Brain microvascular endothelial cell (primary cell): Measurements from ENCODE around the gene ADIG.

Source experiments
- DNase-seq: peaks from one replicate; pipeline ENCODE4 v3.0.0-alpha.2; 2020
- H3K27ac ChIP-seq: fragments of 250-450 bp; sonication (Bioruptor Pico); 2 replicates; pipeline ENCODE4 v1.5.1; 2020; ENCODE audit warnings: mild to moderate bottlenecking, moderate library complexity
- H3K27me3 ChIP-seq: fragments of 250-450 bp; sonication (Bioruptor Pico); replicated peaks from 2 replicates; pipeline ENCODE4 v1.5.1; 2020; ENCODE audit warnings: mild to moderate bottlenecking
- H3K36me3 ChIP-seq: fragments of 250-450 bp; sonication (Bioruptor Pico); replicated peaks from 2 replicates; pipeline ENCODE4 v1.5.1; 2020; ENCODE audit warnings: mild to moderate bottlenecking
- H3K4me3 ChIP-seq: 2 replicates; pipeline ENCODE4 v1.5.1; 2011; ENCODE audit warnings: low read depth, mild to moderate bottlenecking, control low read depth, low read length, moderate library complexity
- in situ Hi-C: cut with HindIII; loops from 2 replicates; pipeline ENCODE4 v1.10.0; 2017; ENCODE audit warnings: low sequenced_read_pairs, low pct_ligation_motif_present
- TF ChIP-seq, protein P1 (sequence below): IDR thresholded peaks from 2 replicates; pipeline ENCODE4 v1.5.1; 2011; ENCODE audit warnings: low read depth, mild to moderate bottlenecking, moderate library complexity, low read length, control low read depth, inconsistent platforms; ENCODE audit errors: missing control alignments

Gene ADIG

DNA sequence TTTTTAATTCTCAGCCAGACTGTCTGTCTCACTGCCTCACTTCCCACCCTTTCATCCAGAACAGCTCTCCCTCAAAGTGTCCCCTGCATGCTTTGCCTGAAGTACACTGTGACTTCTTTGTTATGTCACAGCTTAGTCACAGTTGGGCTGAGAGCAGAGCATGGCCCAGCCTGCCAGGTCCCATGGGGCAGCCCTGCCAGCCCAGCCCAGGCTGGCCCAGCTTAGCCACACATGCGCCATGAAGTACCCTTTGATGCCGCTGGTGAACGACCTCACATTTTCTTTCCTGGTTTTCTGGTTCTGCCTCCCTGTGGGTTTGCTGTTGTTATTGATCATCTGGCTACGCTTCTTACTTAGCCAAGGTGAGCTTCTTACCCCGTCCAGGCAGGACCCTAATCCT is at the start of gene ADIG:
TSS of gene ADIG (plus strand) at position 185 of the 400 bp plus-strand sequence. CDS start at position 239, 54 bp downstream.
- Histone ChIP-seq H3K36me3 (peaks cover 6% of the 10 kb centered on the region), H3K27me3 (no peaks in the 10 kb centered on the region), H3K4me3 (no peak within 1 kb of the TSS), H3K27ac (no peak within 1 kb of the TSS)
- DNase-seq, result no peak
- in situ Hi-C loops, result no loop called here
- TF ChIP-seq, protein P1, sequence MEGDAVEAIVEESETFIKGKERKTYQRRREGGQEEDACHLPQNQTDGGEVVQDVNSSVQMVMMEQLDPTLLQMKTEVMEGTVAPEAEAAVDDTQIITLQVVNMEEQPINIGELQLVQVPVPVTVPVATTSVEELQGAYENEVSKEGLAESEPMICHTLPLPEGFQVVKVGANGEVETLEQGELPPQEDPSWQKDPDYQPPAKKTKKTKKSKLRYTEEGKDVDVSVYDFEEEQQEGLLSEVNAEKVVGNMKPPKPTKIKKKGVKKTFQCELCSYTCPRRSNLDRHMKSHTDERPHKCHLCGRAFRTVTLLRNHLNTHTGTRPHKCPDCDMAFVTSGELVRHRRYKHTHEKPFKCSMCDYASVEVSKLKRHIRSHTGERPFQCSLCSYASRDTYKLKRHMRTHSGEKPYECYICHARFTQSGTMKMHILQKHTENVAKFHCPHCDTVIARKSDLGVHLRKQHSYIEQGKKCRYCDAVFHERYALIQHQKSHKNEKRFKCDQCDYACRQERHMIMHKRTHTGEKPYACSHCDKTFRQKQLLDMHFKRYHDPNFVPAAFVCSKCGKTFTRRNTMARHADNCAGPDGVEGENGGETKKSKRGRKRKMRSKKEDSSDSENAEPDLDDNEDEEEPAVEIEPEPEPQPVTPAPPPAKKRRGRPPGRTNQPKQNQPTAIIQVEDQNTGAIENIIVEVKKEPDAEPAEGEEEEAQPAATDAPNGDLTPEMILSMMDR, result no peak

DNA sequence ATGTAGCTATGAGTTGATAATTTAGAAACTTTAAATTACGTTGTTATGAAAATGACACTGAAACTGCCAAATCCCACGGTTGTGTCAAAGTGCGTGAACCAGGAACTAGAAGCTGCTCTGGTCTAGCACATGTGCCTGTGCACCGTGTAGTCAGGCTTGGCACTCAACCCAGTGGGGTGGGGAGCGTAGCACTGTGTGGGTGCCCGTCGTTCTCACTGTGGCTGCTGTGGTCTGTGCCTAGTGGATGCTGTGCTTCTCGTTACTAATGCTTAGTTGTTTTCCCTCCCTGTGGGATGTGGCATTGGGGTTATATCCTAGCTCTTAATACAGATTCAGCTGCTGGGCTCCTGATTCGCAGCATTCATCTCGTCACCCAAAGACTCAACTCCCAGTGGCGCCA is 46.2 kb upstream of the ADIG start:
- in situ Hi-C loops, result no loop called here
- Histone ChIP-seq H3K27ac (no peak overlapping the region), H3K4me3 (no peak overlapping the region), H3K27me3 (no peaks in the 10 kb centered on the region), H3K36me3 (peaks cover 58% of the 10 kb centered on the region)
- TF ChIP-seq, protein P1, result no peak
- no peak for DNase-seq

- in situ Hi-C loops, result no loop called here
- no peak for DNase-seq
- Histone ChIP-seq H3K27me3 (no peaks in the 10 kb centered on the region), H3K27ac (no peak overlapping the region), H3K4me3 (no peak overlapping the region), H3K36me3 (peaks cover 66% of the 10 kb centered on the region)
- TF ChIP-seq, protein P1, result no peak
These were observed 44.7 kb upstream of the ADIG start for GRCh38 chr20:38536310-38536709.

DNA sequence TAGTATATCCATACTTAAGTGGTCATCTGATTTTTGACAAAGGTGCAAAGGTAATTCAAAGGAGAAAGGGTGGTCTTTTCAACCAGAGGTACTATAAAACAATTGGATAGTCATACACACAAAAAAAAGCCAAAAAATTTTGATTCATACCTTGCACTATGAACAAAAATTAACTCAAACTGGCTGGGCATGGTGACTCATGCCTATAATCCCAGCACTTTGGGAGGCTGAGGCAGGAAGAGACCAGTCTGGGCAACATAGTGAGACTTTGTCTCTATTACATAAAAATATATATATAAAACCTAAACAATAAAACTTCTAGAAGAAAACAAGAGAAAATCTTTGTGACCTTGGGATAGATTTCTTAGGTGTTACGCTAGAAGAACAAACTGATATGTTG is 43.8 kb upstream of the ADIG start:
- H3K27ac ChIP-seq, result no peak overlapping the region
- in situ Hi-C loops, result no loop called here
- no peak overlapping the region for H3K4me3 ChIP-seq
- no peaks in the 10 kb centered on the region for H3K27me3 ChIP-seq
- no peak for DNase-seq
- H3K36me3 ChIP-seq, result peaks cover 71% of the 10 kb centered on the region
- TF ChIP-seq, protein P1, result no peak

GRCh38 chr20:38538789-38539188 is 42.2 kb upstream of the ADIG start:
- Histone ChIP-seq H3K27me3 (no peaks in the 10 kb centered on the region), H3K4me3 (no peak overlapping the region), H3K27ac (no peak overlapping the region), H3K36me3 (peaks cover 69% of the 10 kb centered on the region)
- TF ChIP-seq, protein P1, result no peak
- in situ Hi-C loops, result no loop called here
- DNase-seq, result no peak
